H1 (cell line): ENCODE data around the gene PSMD5. TPM values are rescaled to one million over a fixed set of nuclear protein-coding genes. Genes with fewer than 3 reads are reported as not detected.

Experiments used
- CTCF ChIA-PET: fragments of 300-600 bp; sonication (Branson Sonifier 250); formaldehyde crosslinking; loops from one replicate; lab custom pipeline; 2021; ENCODE audit not compliant: partially characterized antibody; lab: Charles Lee
- POLR2A ChIA-PET: fragments of 300-600 bp; sonication (Branson Sonifier 250); formaldehyde crosslinking; loops from one replicate; lab custom pipeline; 2021; ENCODE audit warnings: inconsistent platforms; ENCODE audit not compliant: partially characterized antibody; lab: Charles Lee
- DNase-seq, 2 experiments: peaks; one replicate each; pipeline versions ENCODE4 v3.0.0 to v3.0.0-alpha.2; 2010 to 2022; ENCODE audit warnings: low spot score in 2 of 2, low read depth in 1 of 2, mixed read lengths in 1 of 2
- FAIRE-seq: peaks from 2 replicates; lab custom pipeline; 2011; peaks lifted over from hg19 to GRCh38; lab: Jason Lieb, UNC
- H2AFZ ChIP-seq: 2 replicates; pipeline ENCODE4 v1.8.1; 2012; ENCODE audit warnings: low read length, inconsistent platforms
- H2AK5ac ChIP-seq: 2 replicates; pipeline ENCODE4 v1.6.1; 2013; ENCODE audit warnings: low read depth, low read length
- H2BK120ac ChIP-seq: replicated peaks from 2 replicates; pipeline ENCODE3; 2013; ENCODE audit warnings: low read depth, low read length, inconsistent platforms
- H2BK12ac ChIP-seq: 2 replicates; pipeline ENCODE4 v1.6.1; 2013; ENCODE audit warnings: low read depth, low read length
- H2BK15ac ChIP-seq: 2 replicates; pipeline ENCODE4 v1.6.1; 2013; ENCODE audit warnings: low read length
- H2BK20ac ChIP-seq: 2 replicates; pipeline ENCODE4 v1.6.1; 2013; ENCODE audit warnings: low read length
- H2BK5ac ChIP-seq: 2 replicates; pipeline ENCODE4 v1.6.1; 2013; ENCODE audit warnings: low read depth, low read length
- H3K14ac ChIP-seq: 2 replicates; pipeline ENCODE4 v1.6.1; 2013; ENCODE audit warnings: inconsistent platforms; ENCODE audit not compliant: insufficient read length
- H3K18ac ChIP-seq: 2 replicates; pipeline ENCODE4 v1.6.1; 2013; ENCODE audit warnings: low read length; ENCODE audit errors: extremely low read depth
- H3K23ac ChIP-seq: 2 replicates; pipeline ENCODE4 v1.6.1; 2013; ENCODE audit warnings: inconsistent platforms; ENCODE audit not compliant: insufficient read length
- H3K23me2 ChIP-seq: 2 replicates; pipeline ENCODE4 v1.6.1; 2013; ENCODE audit warnings: low read depth, low read length
- H3K27ac ChIP-seq: 2 replicates; pipeline ENCODE4 v1.6.1; 2011; ENCODE audit warnings: low read depth, low read length, inconsistent platforms
- H3K27me3 ChIP-seq, 4 experiments: replicated peaks in 1 of 4; 1 replicate in 1 of 4; 2 replicates in 3 of 4; pipeline versions ENCODE4 v1.6.1 to v1.8.1; 2011 to 2013; ENCODE audit warnings: low read length in 3 of 4, mild to moderate bottlenecking in 3 of 4, inconsistent platforms in 2 of 4, mixed read lengths in 2 of 4, moderate library complexity in 1 of 4; ENCODE audit not compliant: control insufficient read depth in 3 of 4, insufficient read depth in 3 of 4; ENCODE audit errors: extremely low read depth in 1 of 4
- H3K36me3 ChIP-seq, 4 experiments: 2 replicates each; pipeline versions ENCODE4 v1.6.1 to v1.8.1; 2011 to 2013; ENCODE audit warnings: mild to moderate bottlenecking in 4 of 4, low read length in 3 of 4, moderate library complexity in 2 of 4, control low read depth in 1 of 4, inconsistent platforms in 1 of 4; ENCODE audit not compliant: insufficient read depth in 4 of 4, control insufficient read depth in 2 of 4
- H3K4ac ChIP-seq: replicated peaks from 2 replicates; pipeline ENCODE3; 2013; ENCODE audit warnings: low read length, low read depth, mixed read lengths, inconsistent platforms; ENCODE audit not compliant: insufficient read length
- H3K4me1 ChIP-seq, 4 experiments: replicated peaks in 1 of 4; 1 replicate in 1 of 4; 2 replicates in 3 of 4; pipeline versions ENCODE4 v1.6.1 to v1.8.1; 2011 to 2013; ENCODE audit warnings: low read length in 3 of 4, inconsistent platforms in 2 of 4, mixed read lengths in 1 of 4; ENCODE audit not compliant: insufficient read depth in 4 of 4, control insufficient read depth in 3 of 4
- H3K4me2 ChIP-seq, 2 experiments: 2 replicates each; pipeline versions ENCODE4 v1.6.1 to v1.8.1; 2011 to 2013; ENCODE audit warnings: low read depth in 2 of 2, low read length in 2 of 2, control low read depth in 1 of 2, inconsistent platforms in 1 of 2, mild to moderate bottlenecking in 1 of 2; ENCODE audit not compliant: insufficient read depth in 1 of 2
- H3K4me3 ChIP-seq, 4 experiments: fragments of 200-600, 300-600 bp in 1 of 4; sonication (generic), shearing (Covaris generic), sonication (Bioruptor Twin) in 1 of 4; 2 replicates each; pipeline versions ENCODE4 v1.5.1 to v1.8.1; 2011 to 2016; ENCODE audit warnings: low read length in 4 of 4, low read depth in 3 of 4, control low read depth in 2 of 4, inconsistent platforms in 2 of 4, mild to moderate bottlenecking in 2 of 4, mixed read lengths in 1 of 4, moderate library complexity in 1 of 4; ENCODE audit not compliant: insufficient read depth in 2 of 4; ENCODE audit errors: extremely low read depth in 1 of 4
- H3K56ac ChIP-seq: replicated peaks from 2 replicates; pipeline ENCODE3; 2013; ENCODE audit warnings: low read depth, mild to moderate bottlenecking, mixed read lengths, low read length, inconsistent platforms; ENCODE audit not compliant: insufficient read length
- H3K79me1 ChIP-seq: 2 replicates; pipeline ENCODE4 v1.6.1; 2013; ENCODE audit warnings: low read depth, low read length, control low read depth
- H3K79me2 ChIP-seq, 2 experiments: 2 replicates each; pipeline versions ENCODE4 v1.6.1 to v1.8.1; 2012 to 2013; ENCODE audit warnings: low read length in 2 of 2, mild to moderate bottlenecking in 2 of 2, inconsistent platforms in 1 of 2; ENCODE audit not compliant: insufficient read depth in 2 of 2, control insufficient read depth in 1 of 2
- H3K9ac ChIP-seq, 4 experiments: replicated peaks in 1 of 4; 1 replicate in 1 of 4; 2 replicates in 3 of 4; pipeline versions ENCODE4 v1.6.1 to v1.8.1; 2011 to 2013; ENCODE audit warnings: low read depth in 3 of 4, low read length in 3 of 4, control low read depth in 2 of 4, mild to moderate bottlenecking in 2 of 4, moderate library complexity in 2 of 4, inconsistent platforms in 1 of 4; ENCODE audit errors: extremely low read depth in 1 of 4
- H3K9me3 ChIP-seq, 2 experiments: 2 replicates each; pipeline versions ENCODE4 v1.6.1 to v1.8.1; 2012 to 2013; ENCODE audit warnings: mild to moderate bottlenecking in 2 of 2, moderate library complexity in 2 of 2, control low read depth in 1 of 2, inconsistent platforms in 1 of 2, low read depth in 1 of 2, low read length in 1 of 2, mixed read lengths in 1 of 2; ENCODE audit not compliant: insufficient read depth in 2 of 2
- H4K20me1 ChIP-seq, 2 experiments: replicated peaks in 1 of 2; 2 replicates each; pipeline versions ENCODE3 to v1.8.1; 2011 to 2013; ENCODE audit warnings: inconsistent platforms in 2 of 2, low read length in 2 of 2, mild to moderate bottlenecking in 1 of 2; ENCODE audit not compliant: insufficient read depth in 2 of 2, control insufficient read depth in 1 of 2
- H4K5ac ChIP-seq: 2 replicates; pipeline ENCODE4 v1.6.1; 2013; ENCODE audit warnings: low read length, low read depth, mixed read lengths, inconsistent platforms; ENCODE audit not compliant: insufficient read length
- H4K8ac ChIP-seq: 2 replicates; pipeline ENCODE4 v1.8.0; 2013; ENCODE audit warnings: mild to moderate bottlenecking, moderate library complexity, low read length, inconsistent platforms; ENCODE audit not compliant: insufficient read depth; ENCODE audit errors: extremely low read depth
- H4K91ac ChIP-seq: replicated peaks from 2 replicates; pipeline ENCODE3; 2013; ENCODE audit warnings: low read length, mixed read lengths, inconsistent platforms; ENCODE audit not compliant: insufficient read length
- HDAC6 ChIP-seq: IDR thresholded peaks from one replicate; pipeline ENCODE4 v1.7.1; 2012; ENCODE audit warnings: low read depth, mild to moderate bottlenecking, inconsistent platforms, low read length, moderate library complexity
- SP2 ChIP-seq: IDR thresholded peaks from 2 replicates; pipeline ENCODE4 v1.6.1; 2012; ENCODE audit warnings: mild to moderate bottlenecking, low read length, inconsistent platforms
- WGBS, 2 experiments: shearing (Covaris generic) in 1 of 2; methylation state at CpG; one replicate each; pipeline versions ENCODE4 v1.1.6 to v1.1.7; 2013 to 2015; ENCODE audit warnings: low lambda C conversion rate in 2 of 2, mixed read lengths in 2 of 2, inconsistent platforms in 1 of 2, low coverage in 1 of 2, missing lambda C conversion rate in 1 of 2; ENCODE audit not compliant: insufficient replicate concordance in 2 of 2, insufficient coverage in 1 of 2, insufficient read length in 1 of 2; ENCODE audit errors: extremely low coverage in 1 of 2, missing lambda C conversion rate in 1 of 2; 5-methylcytosine and 5-hydroxymethylcytosine counted together
- polyA plus RNA-seq, 7 experiments: library from polyadenylated mRNA; depleted of rRNA in 3 of 7; stranded (reverse) in 5 of 7; unstranded in 2 of 7; fragments of >200 nt in 5 of 7; fragments of 200-250 nt in 2 of 7; gene quantifications; 1 replicate in 5 of 7; 2 replicates in 1 of 7; 4 replicates in 1 of 7; pipeline versions ENCODE4 v1.2.1 to v1.2.3, GENCODE V29; 2011 to 2013; ENCODE audit warnings: missing spikeins in 2 of 7, mixed read lengths in 2 of 7
- total RNA-seq: library from RNA; stranded (reverse); fragmentation: NEBNext Ultra II Directional; extraction: Animal tissue kit (Norgen Biotek cat#: 25700); gene quantifications from 2 replicates; pipeline ENCODE4 v1.2.1, GENCODE V29; 2021

Gene PSMD5
- total and polyA plus RNA-seq, 2 of the 8 experiments (the other 6 are each of a cell fraction or from before 2014, with no cell fraction given): 19.2 to 30.5 TPM

- ChIA-PET POLR2A (interaction anchor here (4.2 kb wide), 1 partner anchor 22 kb away, joined by 19 read pairs; the partner anchor contains the start of gene FBXW2), CTCF (interaction anchor here (1.3 kb wide), 1 partner anchor 15 kb away, joined by 5 read pairs; no protein-coding TSS in a partner anchor)
- H2AK5ac ChIP-seq: no peak overlapping the region
- peaks cover 3% of the 10 kb centered on the region; the same call in 1 of the 2 replicates for H3K79me1 ChIP-seq
- no peaks in the 10 kb centered on the region for H3K9me3 ChIP-seq
- peaks cover 0 to 4% of the 10 kb centered on the region in 2 experiments for H4K20me1 ChIP-seq
- H2BK120ac ChIP-seq: no peak overlapping the region
- H2BK20ac ChIP-seq: no peak overlapping the region
- H4K8ac ChIP-seq: no peak overlapping the region
- H3K79me2 ChIP-seq: no peaks in the 10 kb centered on the region
- WGBS, 2 experiments: 92% methylated on average over 4 of the region's 4 CpGs; no CpG with 5 or more reads in 1 of the 2 experiments
- no peak overlapping the region for H3K27ac ChIP-seq
- H3K9ac ChIP-seq: no peak overlapping the region
- H3K14ac ChIP-seq: no peak overlapping the region
- H3K23me2 ChIP-seq: no peaks in the 10 kb centered on the region
- no peak overlapping the region for H3K18ac ChIP-seq
- DNase-seq (no peak), FAIRE-seq (no peak)
- no peak overlapping the region for H4K91ac ChIP-seq
- peaks cover 2 to 60% (median 29%) of the 10 kb centered on the region in 4 experiments; a peak in 7 of 8 replicates for H3K36me3 ChIP-seq
- no peak overlapping the region for H2BK15ac ChIP-seq
- no peak for TF ChIP-seq SP2
- no peak for TF ChIP-seq HDAC6
- H3K4ac ChIP-seq: no peak overlapping the region
- no peak overlapping the region for H3K56ac ChIP-seq
- peaks cover 0 to 3% (median 0%) of the 10 kb centered on the region in 4 experiments; a peak in 1 of 7 replicates for H3K4me1 ChIP-seq
- no peaks in the 10 kb centered on the region for H3K27me3 ChIP-seq
- H4K5ac ChIP-seq: no peak overlapping the region
- H2AFZ ChIP-seq: no peak overlapping the region
- H3K4me2 ChIP-seq: no peak overlapping the region
- no peak overlapping the region for H3K4me3 ChIP-seq
- no peak overlapping the region for H3K23ac ChIP-seq
- no peak overlapping the region for H2BK12ac ChIP-seq
- no peak overlapping the region for H2BK5ac ChIP-seq
Observed at GRCh38 chr9:120770931-120771330, 71.8 kb downstream of the PSMD5 start.
